HG03575 (cell line): ENCODE data around the gene ITPRIPL1.
"Not testable (repeated sequence)": the region's sequence is repeated elsewhere in the genome, so short reads cannot be mapped to it uniquely, and the experiment has no call there.

Experiments used
- ATAC-seq: cut with Tn5 transposase; IDR thresholded peaks from one replicate; pipeline ENCODE4 v1.9.1; 2021; ENCODE audit not compliant: unreplicated experiment, insufficient number of reproducible peaks, low FRiP score; ENCODE audit errors: extremely low read depth

Gene ITPRIPL1, protein sequence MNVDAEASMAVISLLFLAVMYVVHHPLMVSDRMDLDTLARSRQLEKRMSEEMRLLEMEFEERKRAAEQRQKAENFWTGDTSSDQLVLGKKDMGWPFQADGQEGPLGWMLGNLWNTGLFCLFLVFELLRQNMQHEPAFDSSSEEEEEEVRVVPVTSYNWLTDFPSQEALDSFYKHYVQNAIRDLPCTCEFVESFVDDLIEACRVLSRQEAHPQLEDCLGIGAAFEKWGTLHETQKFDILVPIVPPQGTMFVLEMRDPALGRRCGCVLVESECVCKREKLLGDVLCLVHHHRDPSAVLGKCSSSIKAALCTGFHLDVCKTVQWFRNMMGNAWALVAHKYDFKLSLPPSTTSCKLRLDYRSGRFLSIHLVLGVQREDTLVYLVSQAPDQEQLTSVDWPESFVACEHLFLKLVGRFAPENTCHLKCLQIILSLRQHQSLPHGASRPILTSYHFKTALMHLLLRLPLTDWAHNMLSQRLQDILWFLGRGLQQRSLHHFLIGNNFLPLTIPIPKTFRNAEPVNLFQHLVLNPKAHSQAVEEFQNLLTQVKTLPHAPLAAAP

DNA sequence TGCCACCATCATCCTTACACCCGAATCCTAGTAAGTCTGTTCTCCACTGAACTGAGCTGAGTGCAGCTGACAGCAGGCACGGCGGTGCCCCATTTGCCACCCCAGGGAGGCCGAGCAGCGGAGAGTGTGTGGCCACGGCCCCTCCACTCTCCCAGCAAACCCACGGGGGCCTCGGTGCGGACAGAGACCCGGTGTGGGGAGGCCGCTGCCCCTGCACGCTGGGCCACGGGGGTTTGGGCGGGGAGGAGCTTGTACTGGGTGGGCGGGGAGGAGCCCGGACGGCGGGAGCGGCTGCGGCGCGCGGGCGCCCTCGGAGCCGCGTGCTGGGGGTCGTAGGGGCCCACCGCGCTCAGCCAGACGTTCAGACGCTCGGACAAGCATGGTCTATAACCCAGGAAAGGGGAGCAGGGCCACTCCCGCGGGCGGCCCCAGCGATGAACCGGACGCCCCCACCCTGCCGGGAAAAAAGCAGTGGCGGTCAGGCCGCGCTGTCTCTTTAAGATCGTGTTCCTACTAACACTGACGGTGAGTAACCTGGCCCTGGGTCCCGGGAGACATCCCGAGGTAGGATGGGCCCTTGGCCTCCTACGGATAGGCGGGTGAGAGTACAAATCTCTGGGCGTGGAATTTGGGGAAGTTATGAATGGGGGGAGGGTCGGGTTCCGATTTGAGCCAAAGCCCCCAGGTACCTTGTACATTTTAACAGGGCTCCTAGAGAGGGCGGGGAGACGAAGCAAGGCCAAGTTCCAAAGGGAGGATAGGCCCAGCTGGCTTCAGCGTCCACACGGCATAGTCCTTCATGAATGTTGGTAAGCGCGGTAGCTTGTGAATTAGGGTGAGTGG is at the start of gene ITPRIPL1:
TSS of gene ITPRIPL1 (plus strand) at position 277 of the 843 bp plus-strand sequence. CDS start at position 800, 523 bp downstream.
- no peak for ATAC-seq

GRCh38 chr2:96276787-96277499 is 48.2 kb upstream of the ITPRIPL1 start:
- ATAC-seq: no peak

DNA sequence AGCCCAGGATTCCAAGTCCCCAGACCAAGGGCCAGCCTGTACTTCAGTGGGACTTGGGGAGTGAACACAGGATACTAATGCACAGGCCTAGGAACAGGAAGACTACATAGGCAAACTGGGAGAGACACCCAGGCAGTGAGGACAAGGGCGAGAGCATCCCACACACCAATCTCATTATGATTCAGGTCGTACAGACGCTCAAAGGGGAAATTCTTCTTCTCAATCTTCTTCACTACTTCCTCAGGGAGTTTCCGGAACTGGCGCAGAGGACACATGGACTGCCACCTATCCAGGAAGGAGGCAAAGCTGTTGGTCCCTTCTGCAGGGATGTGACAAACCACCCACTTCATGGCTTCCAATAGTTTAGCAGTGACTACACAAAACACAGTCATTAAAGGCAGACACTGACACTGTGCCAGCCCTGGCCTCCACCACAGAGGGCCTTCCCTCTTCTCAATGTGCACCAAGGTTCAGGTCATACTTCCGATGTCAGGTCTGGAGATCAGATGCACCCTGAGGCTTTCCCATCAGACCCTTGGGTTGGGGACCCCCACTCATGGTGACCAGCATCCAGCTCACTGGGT is 37.8 kb upstream of the ITPRIPL1 start:
- ATAC-seq: no peak

GRCh38 chr2:96291751-96292150 is 33.4 kb upstream of the ITPRIPL1 start:
- ATAC-seq: no peak

GRCh38 chr2:96294271-96294670 is 30.8 kb upstream of the ITPRIPL1 start:
- not testable (repeated sequence) for ATAC-seq

DNA sequence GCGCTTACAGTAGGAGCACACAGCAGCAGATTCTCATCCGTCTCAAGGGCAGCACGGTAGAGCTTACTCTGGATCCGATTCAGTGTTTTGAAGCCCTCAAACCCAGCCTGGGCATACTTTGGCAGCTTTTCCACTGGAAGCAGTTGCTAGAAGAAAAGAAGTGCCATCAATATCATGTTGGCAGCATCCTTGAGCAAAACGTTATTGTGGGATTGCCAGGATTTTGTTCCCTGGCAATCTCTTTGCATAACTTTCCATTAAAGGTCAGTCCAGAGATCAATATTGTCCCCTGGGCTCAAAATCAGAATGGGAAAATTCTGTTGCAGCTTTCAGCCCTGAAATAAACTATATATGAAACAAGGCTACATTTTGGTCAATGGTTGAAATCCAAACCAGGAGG is 28.2 kb upstream of the ITPRIPL1 start:
- no peak for ATAC-seq

DNA sequence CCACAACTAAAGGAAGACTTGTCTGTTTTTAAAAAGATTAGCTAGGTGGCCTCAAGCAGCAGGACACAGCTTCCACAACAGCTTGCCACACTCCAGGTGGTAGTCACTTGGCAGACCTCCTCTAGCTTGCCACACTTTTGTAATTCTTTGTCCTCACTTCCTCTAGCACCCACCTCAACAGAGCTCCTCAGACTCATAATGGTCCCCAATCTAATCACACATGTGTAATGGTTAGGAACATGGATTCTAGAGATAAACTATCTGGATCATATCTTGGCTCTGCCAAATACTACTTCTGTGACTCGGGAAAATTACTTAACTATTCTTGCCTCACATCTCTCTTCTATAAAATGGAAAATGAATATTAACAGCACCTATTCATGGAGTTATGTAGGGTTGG is 23.3 kb upstream of the ITPRIPL1 start:
- no peak for ATAC-seq

DNA sequence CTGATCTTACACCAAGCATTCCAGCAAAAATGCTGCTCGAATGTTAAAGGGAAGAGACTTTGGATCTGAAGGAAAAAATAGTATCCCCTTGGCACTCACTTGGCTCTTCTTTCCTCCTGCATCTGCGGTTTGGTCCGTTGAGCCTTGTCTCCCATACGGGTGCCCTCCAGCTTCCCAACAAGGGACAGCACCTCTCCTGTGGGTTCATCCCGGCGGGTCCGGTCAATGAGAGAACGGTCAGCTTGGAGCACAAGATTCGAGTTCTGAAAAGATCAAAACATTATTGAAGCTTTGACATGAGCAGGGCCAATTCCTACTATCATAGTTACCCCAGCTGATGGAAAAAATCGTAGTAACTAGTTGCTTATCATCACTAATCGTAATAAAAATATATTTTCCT is 20.5 kb upstream of the ITPRIPL1 start:
- no peak for ATAC-seq

- ATAC-seq: no peak
Observed at GRCh38 chr2:96305091-96305978, 19.8 kb upstream of the ITPRIPL1 start, which contains the start of gene SNRNP200. Gene SNRNP200 (minus strand): TSS chr2:96305546. CDS start chr2:96305437, 109 bp downstream.

GRCh38 chr2:96305979-96306308 is 19.2 kb upstream of the ITPRIPL1 start:
- ATAC-seq: no peak

GRCh38 chr2:96306370-96306769 is 18.7 kb upstream of the ITPRIPL1 start:
- no peak for ATAC-seq

DNA sequence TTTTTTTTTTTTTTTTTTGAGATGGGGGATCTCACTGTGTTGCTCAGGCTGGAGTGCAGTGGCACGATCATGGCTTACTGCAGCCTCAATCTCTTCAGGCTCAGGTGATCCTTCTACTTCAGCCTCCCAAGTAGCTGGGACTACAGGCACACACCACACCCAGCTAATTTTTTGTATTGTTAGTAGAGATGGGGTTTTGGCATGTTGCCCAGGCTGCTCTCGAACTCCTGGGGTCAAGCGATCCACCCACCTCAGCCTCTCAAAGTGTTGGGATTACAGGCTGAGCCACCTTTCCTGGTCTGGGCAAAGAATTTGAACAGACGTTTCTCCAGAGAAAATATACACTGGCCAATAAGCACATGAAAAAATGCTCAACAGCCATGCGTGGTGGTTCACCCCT is 16.9 kb upstream of the ITPRIPL1 start:
- no peak for ATAC-seq

- ATAC-seq: no peak
Observed at GRCh38 chr2:96315005-96315399, 10.1 kb upstream of the ITPRIPL1 start.

DNA sequence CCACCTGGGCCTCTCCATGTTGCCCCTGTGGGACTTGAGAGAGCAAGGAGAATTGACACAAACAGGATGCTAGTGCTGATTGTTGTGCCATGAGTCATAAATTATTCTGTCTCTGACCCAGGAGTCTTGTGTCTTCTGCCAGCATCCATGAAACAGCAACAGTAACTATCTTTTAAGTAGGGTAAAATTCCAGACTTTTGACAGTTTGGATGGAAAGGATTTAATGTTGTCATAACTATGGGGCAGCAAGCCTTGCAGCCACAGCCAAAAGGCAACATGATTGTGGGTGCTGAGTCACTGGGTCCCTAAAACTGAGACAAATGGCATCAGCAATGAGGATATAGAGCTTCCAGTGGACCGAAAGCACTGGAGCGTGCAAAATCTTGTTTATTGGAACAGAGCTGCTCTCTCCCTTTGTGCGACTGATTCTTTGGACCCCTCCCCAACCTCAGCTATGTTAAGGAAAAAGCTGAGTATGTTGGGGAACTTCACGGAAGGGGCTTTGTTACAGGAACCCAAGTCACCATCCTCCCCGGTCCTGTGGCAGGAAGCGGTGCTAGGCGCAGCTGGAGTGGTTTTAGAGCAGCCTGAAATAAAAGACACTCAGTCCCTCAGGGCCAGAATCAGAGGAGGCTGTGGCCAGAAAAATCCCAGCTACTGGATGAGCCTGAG is 9.6 kb upstream of the ITPRIPL1 start:
- no peak for ATAC-seq

DNA sequence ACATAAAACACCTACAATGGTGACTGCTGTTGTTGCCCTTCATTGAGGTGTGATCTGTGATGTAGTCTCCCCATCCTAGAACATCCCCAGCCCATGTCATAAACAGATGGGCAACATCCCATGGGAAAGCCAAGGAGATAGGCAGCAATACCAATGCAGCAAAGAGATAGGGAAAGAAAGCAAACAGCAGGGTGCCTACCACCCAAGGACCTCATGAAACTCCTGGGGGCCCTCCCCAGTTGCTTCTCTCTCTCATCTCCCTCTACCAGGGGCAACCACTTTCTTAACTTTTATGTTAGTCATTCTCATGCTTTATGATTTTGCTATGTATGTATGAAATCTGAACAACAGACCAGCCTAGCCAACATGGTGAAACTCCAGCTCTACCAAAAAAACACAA is 8.1 kb upstream of the ITPRIPL1 start:
- ATAC-seq: no peak

DNA sequence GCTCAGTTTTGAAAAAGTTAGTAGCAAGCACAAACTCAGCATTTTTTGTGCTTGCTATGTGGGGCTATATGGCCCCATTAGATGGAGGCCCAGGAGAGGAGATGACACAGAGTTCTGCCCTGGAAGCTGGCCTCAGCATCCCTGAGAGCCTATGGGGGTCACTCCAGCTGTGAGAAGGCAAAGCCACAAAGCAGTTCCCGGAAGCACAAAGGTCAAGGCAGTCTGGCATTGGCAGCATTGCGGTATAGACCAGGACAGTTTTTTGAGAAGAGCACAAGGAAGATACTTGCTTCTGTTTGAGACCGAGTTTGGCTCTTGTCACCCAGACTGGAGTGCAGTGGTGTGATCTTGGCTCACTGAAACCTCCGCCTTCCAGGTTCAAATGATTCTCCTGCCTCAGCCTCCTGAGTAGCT is 7.5 kb upstream of the ITPRIPL1 start:
- ATAC-seq: no peak

GRCh38 chr2:96318723-96319122 is 6.4 kb upstream of the ITPRIPL1 start:
- ATAC-seq: no peak
